ACHN (cell line): ENCODE results near the gene SYTL5.

ENCODE experiments used
- DNase-seq: peaks from one replicate; pipeline ENCODE4 v3.0.0-alpha.2; 2015
- in situ Hi-C: cut with HindIII; loops from 2 replicates; pipeline ENCODE4 v1.10.0; 2017; ENCODE audit warnings: low sequenced_read_pairs, low pct_ligation_motif_present, low pct_unique_long_range_greater_than_20kb

The SYTL5 gene

DNA sequence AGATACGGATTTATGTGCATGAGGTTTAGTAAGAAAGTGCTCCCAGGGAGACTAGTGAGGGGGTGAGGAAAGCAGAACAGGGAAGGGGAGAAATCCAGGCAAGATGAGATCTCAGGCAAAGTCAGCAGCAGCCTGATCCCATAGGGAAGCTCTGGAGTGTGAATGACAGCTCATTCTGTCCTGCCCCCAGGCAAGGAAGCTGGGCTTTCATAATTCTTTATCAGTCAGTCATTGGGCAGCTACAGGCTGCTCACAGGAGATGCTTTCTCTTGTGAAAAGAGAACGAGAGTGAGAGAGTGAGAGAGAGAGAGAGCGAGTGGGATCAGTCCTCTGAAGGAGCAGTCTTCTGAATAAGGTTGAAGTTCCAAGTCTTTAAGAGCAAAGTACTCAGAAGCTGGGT, 166.2 kb downstream of the SYTL5 start:
- in situ Hi-C loops = no loop called here
- DNase-seq = no peak

DNA sequence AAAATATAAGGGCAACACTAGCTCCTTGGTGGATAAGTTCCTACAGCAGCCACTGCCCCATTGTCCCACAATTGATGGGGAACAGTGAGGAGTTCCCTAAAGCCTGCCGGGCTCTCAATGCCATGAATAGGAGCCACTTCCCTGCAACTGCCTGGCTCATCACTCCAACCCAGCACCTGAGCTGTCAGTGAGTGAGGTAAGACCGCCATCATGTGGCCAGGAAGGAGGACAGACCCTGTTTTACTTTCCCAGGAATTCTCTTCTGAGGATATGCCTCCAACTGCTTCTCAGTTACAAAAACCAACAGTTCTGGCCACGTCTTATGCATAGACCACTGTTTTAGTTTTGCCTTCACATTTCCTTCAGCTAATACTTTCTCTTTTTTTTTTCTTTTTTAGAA, 168.8 kb downstream of the SYTL5 start:
- in situ Hi-C loops = no loop called here
- peak; percentile 31 for DNase-seq

DNA sequence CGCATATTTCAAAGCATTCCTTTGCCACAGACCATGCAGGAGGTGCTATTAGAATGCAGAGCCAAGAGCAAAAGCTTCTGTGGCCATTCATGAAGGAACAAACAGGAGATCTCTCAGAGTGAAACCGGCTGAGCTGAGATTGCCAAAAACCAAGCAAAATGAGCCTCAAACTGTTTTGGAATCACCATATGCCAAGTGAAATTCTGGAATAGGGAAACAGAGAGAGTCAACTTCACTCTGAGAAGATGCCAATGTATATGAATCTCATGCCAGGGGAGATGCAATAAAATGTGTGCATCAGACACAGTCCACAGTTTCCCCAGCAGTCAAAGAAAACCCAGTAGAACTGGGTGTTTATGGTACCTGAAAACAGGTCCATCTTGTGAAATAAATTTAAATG, 172.0 kb downstream of the SYTL5 start:
- no peak for DNase-seq
- in situ Hi-C loops = no loop called here
